Mesangial cell (primary cell): Measurements from ENCODE around the gene KIF26A. TPM values are rescaled to one million over a fixed set of nuclear protein-coding genes. Genes with fewer than 3 reads are reported as not detected.

ENCODE experiments used
- total RNA-seq: library from RNA; depleted of rRNA; stranded (reverse); fragments of >200 nt; gene quantifications from 2 replicates; pipeline ENCODE4 v1.2.3, GENCODE V29; 2015

KIF26A gene
- 1.1 and 1.5 TPM in 2 replicates for total RNA-seq

DNA sequence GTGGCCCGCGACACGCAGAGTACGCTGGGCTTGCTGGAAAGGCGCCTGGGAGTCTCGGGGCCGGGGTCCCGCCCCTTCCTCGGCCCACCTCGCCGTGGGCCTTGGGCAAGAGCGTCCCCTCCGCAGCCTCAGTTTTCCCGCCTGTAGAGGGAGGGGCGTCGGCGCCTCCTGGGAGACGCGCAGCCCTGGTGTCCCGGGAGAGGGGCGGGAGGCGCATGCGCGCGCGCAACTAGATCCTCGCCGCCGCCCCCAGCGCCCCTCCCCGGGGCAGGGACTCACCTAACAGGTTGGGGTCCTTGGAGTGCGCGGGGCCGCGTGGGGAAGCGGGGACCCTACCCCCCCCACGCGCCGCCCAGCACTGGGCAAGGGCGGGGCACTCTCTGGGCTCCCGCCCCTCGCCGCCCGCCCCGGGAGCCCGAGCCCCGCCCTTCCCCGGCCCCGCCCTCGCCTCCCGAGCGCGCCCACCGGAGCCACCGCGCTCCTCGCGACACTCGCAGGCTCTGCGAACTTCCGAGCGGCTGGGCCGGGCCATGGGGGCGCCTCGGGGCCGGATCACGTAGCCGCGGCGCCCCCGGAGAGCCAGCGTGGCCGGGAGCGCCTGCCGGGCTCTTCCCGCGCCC lies at the start of gene KIF26A:
TSS of gene KIF26A (plus strand) at position 490 of the 620 bp plus-strand sequence. CDS start 136 bp downstream, outside the sequence.

Other genes starting within 250 kb of the KIF26A start
- gene TDRD9, start 210.1 kb upstream of the KIF26A start, total RNA-seq = 0.33 and 0.76 TPM in 2 replicates
- not detected in 2 replicates for gene RD3L, start 196.1 kb upstream of the KIF26A start, total RNA-seq
- gene ASPG, start 52.9 kb upstream of the KIF26A start, total RNA-seq = under 0.01 TPM in 1 of 2 replicates, not detected in the other